Omental fat pad (tissue), 4 donors: ENCODE measurements around the gene TOM1L2. TPM values are rescaled to one million over a fixed set of nuclear protein-coding genes. Genes with fewer than 3 reads are reported as not detected.

Experiments used
- ATAC-seq: fragments of 150-250 bp; one replicate; pipeline ENCODE4 v1.9.1; 2016; ENCODE audit warnings: mild to moderate bottlenecking, moderate library complexity; ENCODE audit not compliant: low FRiP score
- DNase-seq: peaks from one replicate; pipeline ENCODE4 v3.0.0-alpha.2; 2019; ENCODE audit warnings: low spot score
- CTCF ChIP-seq, 3 donors: fragments of 450-650 bp; IDR thresholded peaks; one replicate each; pipeline ENCODE4 v1.5.1; 2016 to 2017; ENCODE audit warnings: antibody characterized with exemption in 3 of 3, mild to moderate bottlenecking in 3 of 3, moderate library complexity in 2 of 3
- total RNA-seq, 4 donors: library from RNA; depleted of rRNA; stranded (reverse); fragments of >200 nt; gene quantifications; one replicate each; pipeline ENCODE4 v1.1.0, GENCODE V29; 2016

The TOM1L2 gene
- total RNA-seq, 4 donors from 2014 or later: 25.9 to 30.3 (median 27.6) TPM

GRCh38 chr17:17826342-17826713, 145.9 kb downstream of the TOM1L2 start:
- no peak for DNase-seq
- no peak for ATAC-seq
- no peak for TF ChIP-seq CTCF (IDR thresholded peaks at IDR 0.05)

GRCh38 chr17:17824783-17825614, 147.2 kb downstream of the TOM1L2 start:
- DNase-seq (no peak), ATAC-seq (no peak)
- no peak for TF ChIP-seq CTCF (IDR thresholded peaks at IDR 0.05)

GRCh38 chr17:17824119-17824782, 147.9 kb downstream of the TOM1L2 start:
- no peak for DNase-seq
- ATAC-seq: no peak
- TF ChIP-seq CTCF (IDR thresholded peaks at IDR 0.05): no peak

- DNase-seq (peak; percentile 50), ATAC-seq (peak; percentile 83)
- no peak for TF ChIP-seq CTCF (IDR thresholded peaks at IDR 0.05)
Measured at GRCh38 chr17:17823433-17824118, 148.6 kb downstream of the TOM1L2 start.

GRCh38 chr17:17822616-17823015, 149.6 kb downstream of the TOM1L2 start:
- no peak for TF ChIP-seq CTCF (IDR thresholded peaks at IDR 0.05)
- ATAC-seq (no peak), DNase-seq (no peak)

GRCh38 chr17:17822189-17822588, 150.0 kb downstream of the TOM1L2 start:
- DNase-seq: no peak
- TF ChIP-seq CTCF (IDR thresholded peaks at IDR 0.05): no peak
- ATAC-seq: no peak
